ENCODE measurements around the gene TAOK1.

The TAOK1 gene

DNA sequence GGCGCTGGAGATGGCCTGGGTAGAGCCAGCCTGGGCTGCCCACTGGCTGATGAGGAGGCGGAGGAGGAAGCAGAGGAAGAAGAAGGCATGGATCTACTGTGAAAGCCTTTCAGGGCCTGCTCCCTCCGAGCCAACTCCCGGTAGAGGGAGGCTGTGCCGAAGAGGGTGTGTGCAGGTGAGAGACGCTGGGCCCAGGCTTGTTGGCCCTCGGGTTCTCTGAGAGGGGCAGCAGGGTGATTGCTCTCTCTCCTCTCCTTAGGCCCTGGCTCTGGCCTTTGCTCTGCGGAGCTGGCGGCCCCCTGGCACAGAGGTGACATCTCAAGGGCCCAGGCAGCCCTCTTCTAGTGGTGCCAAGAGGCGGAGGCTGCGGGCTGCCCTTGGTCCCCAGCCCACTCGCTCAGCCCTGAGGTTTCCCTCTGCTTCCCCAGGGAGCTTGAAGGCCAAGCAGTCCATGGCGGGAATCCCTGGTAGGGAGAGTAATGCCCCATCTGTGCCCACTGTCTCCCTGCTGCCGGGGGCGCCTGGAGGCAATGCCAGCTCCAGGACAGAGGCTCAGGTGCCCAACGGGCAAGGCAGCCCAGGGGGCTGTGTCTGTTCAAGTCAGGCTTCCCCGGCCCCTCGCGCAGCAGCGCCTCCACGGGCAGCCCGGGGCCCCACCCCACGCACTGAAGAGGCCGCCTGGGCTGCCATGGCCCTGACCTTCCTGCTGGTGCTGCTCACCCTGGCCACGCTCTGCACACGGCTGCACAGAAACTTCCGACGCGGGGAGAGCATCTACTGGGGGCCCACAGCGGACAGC is 181.9 kb downstream of the TAOK1 start:
- no peak for DNase-seq

- DNase-seq, result no peak
These were observed 182.8 kb downstream of the TAOK1 start for GRCh38 chr17:29572691-29573557.

DNA sequence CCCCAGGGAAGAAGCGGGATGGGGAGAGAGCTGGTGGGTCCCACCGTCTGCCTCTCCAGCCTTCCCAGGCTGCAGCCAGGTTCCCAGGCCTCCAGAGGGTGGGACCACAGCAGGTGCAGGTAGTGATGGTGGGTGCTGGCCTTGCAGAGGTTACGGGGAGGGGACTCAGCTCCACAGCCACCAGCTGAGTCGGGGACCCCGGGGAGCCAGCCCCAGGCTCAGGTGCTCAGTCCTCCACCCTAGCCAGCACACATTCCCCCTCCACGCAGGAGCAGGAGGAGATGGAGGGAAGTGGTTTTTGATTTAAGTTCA is 183.4 kb downstream of the TAOK1 start:
- DNase-seq, result no peak

GRCh38 chr17:29573871-29574731 is 183.9 kb downstream of the TAOK1 start:
- no peak for DNase-seq

DNA sequence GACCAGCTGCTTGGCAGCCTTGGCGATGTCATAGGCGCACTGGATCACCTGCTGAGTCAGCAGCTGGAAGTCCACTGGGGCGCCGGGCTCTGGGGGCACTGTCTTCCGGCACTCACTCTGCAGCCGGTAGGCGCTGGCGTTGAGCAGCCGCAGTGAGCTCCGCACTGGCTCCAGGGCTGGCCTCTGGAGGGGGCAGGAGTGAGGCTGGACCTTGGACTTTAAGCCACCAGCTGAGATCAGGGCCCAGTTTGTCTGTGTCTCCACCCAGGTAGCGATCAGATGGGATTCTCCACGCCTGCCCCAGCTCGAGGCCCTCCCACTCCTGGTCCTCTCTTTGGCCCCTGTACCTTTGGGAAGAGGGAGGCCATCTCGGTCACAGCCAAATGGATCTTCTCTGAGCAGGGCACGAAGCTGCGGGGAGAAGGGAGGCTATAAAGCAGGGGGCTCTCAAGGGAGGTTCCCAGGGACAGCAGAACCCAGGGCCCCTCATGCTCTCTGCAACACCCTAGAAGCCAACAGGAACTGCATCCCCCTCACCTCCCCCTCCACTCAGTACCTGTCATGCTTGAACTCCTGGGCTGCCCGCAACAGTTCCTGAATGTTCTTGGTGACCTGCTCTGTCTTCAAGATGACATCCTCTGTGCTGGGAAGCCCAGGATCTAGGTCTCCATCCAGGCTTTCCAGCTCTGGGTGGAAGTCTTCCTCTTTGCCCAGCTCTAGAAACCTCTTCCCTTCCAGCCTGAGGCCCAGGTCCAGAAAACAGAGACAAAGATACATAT is 184.8 kb downstream of the TAOK1 start:
- no peak for DNase-seq

DNA sequence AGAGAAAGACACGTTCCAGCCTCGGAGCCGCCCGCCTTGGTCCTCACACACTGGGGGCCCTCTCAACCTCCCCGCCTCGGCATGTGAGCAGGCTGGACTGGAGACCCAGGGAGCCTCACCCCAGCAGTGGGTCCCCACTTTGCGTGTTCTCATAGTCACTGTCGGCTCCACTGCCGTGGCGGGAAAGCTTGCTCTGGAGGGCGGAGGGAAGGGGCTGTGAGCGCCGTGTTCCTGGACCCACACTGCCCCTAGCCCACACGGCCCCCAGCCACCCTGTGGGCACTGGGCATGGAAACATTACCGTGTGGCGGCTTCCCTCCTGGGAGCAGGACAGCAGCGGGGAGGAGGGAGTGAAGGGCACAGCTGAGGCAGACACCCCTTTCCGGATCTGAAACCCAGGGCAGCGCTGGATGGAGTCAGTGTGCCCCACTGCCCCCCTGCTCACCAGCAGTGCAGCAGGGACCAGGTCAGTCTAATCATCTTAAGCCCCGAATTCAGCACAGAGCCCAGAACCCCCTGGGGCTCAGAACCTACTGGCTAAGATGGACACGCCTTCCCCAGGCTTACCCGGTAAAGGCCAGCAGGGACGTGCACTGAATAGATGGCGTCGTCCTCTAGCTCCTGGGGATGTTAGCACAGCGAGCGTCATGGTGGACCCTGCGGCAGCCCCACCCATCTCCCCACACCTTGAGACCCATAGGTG is 185.5 kb downstream of the TAOK1 start:
- no peak for DNase-seq

GRCh38 chr17:29576214-29577000 is 186.2 kb downstream of the TAOK1 start:
- no peak for DNase-seq

GRCh38 chr17:29577001-29577370 is 186.8 kb downstream of the TAOK1 start:
- DNase-seq, result no peak

DNA sequence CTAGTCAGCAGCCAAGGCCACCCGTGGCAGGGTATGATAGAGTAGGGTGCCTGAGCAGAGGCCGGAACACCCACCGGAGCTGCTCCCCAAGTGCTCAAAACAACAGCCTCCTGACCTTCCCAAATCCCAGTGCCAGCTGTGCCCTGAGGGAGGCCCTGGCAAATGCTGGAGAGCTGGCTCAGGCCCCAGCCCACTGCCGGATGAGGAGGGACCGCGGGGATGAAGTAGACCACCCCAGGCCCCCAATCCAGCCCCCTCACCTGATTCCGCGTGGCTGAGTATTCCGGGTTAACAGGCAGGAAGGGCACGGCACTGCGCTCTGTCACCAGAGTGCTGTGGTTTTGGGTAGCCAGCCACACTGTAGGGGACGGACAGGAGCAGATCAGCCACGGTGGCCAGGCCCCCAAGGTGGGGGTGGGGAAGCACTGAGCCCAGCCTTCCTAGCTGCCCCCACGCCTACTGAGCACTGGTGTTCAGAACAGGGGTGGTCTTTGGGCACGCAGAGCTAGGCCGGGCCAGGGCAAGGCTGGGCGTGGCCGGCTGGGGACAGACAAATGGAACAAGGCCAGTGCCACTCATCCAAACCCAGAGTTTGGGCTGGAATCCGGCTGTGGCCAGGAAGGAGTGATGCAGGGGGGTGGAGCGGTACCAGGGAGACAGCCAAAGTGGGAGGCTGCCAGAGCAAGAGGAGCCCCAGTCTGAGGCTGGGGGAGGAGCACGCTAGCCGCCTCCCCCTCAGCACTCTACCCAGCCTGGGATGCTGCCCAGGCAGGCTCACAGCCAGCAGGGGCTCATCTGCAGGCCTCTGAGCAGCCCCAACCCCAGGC is 187.4 kb downstream of the TAOK1 start:
- DNase-seq, result no peak

- no peak for DNase-seq
These were observed 188.7 kb downstream of the TAOK1 start for GRCh38 chr17:29578626-29579485.

- peak; percentile 58 for DNase-seq
These were observed 190.0 kb downstream of the TAOK1 start for GRCh38 chr17:29579866-29580771.

GRCh38 chr17:29581583-29582253 is 191.6 kb downstream of the TAOK1 start:
- DNase-seq, result no peak

GRCh38 chr17:29582254-29582765 is 192.1 kb downstream of the TAOK1 start:
- no peak for DNase-seq

DNA sequence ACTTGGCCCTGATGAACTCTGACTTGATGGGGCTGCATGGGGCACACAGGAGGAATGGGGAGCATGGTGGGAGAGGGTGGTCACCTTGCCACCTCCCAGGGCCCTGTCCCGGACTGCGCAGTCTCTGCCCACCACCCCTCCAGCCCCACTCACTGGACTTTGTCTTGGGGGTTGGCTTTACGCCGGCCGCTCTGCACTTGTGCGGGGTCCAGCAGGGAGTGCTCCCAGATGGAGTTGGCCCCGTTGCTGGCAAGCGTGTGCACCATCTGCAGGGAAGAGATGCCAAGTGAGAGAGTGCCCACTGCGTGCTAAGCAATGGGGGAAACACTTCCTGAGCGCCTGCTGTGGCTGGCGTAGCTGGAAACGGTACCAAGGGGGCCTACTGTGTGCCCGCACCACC is 192.6 kb downstream of the TAOK1 start:
- DNase-seq, result no peak

- no peak for DNase-seq
These were observed 193.4 kb downstream of the TAOK1 start for GRCh38 chr17:29583324-29584248.

All from NCI-H774 (cell line).